ENCODE data around the gene FOXL1.
"Not testable (repeated sequence)": the region's sequence is repeated elsewhere in the genome, so short reads cannot be mapped to it uniquely, and the experiment has no call there.

FOXL1 gene

GRCh38 chr16:86580791-86581170 lies 2.4 kb downstream of the FOXL1 start:
- DNase-seq (ENCODE audit: low read depth in 3 of 3, low spot score in 1 of 3) = no peak

DNA sequence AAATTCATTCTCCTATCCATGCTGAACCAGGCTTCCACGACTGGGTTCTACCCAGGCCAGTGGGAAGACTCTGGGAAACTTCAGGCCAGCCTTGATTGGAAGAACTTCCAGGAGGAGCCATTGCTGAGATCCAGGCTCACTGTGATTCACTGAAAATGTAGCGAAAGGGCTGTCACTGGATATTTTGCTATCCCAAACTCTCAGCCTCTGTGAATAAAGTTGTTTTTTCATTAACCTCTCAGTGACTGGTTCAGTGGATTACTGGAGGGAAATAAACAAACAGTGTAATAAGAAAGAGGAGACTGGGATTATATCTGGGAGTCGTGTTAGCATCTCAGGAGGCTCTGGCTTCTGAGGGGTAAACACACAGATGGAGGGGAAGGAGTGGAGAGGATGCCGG lies 3.1 kb downstream of the FOXL1 start:
- no peak for DNase-seq (ENCODE audit: low read depth in 3 of 3, low spot score in 1 of 3)

DNA sequence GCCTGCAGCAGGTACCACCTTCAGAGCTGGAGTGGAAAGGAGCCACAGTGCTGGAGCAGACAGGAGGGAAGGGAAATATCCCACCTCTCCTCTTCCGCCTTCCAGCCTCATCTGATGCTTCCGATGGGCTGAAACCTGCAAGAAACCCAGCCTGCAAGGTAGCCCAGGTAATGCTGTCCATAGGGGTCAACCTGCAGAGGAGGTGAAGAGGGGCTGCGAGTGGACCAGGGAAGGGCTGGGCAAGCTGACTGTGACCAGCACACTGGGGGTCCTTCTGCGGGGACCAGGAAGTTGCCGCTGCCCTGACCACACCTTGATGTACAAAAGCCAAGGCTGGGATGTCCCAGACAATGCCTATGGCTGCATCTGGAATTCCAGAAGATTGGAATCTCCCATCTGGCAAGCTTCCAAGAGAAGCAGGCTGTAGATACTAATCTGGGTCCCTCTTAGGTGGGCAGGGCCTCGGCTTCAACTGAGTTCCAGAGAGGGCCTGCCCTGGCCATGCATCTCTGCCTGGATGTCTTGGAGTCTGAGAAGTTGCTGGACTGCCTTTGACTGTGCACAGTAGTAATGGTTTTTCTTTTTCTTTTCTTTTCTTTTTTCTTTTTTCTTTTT lies 5.8 kb downstream of the FOXL1 start:
- DNase-seq (ENCODE audit: low read depth in 3 of 3, low spot score in 1 of 3) = no peak

- DNase-seq (ENCODE audit: low read depth in 3 of 3, low spot score in 1 of 3) = no peak
Measured at GRCh38 chr16:86584726-86585721, 6.7 kb downstream of the FOXL1 start.

DNA sequence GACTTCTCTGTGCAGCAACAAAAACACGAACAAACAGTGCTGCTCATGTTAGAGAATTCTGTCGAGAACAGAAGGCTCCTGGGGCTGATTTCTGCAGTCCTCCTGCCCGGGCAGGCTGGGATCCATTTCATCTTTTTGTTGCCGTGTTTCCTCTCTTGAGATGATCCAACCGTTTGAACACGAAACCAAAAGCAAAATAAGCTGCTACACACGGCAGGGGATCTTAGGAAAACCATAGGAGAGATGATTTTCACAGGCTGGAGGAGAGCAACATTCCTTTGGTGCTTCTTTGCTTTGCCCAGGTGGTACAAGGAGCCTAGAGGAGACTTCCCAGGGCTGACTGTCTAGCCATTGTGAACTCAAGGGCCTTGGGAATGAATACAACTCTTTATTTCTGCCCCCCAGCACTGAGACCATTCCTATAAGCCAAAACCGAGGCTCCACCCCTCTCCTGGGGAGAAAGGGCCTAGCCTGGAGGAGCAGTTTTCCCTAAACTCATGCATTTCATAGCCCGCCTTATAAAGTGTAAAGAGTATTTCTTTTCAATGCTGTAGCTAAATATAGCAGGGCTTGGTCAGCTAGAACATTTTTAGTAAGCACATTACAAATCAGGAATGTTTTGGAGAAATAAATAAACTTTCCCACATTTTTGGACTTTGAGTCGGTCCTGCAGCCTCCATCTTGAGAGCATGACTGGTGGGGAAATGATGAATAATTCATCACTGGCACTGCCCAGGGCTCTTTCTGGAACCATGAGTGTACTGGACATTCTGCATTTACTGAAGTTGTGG lies 7.7 kb downstream of the FOXL1 start:
- no peak for DNase-seq (ENCODE audit: low read depth in 3 of 3, low spot score in 1 of 3)

DNA sequence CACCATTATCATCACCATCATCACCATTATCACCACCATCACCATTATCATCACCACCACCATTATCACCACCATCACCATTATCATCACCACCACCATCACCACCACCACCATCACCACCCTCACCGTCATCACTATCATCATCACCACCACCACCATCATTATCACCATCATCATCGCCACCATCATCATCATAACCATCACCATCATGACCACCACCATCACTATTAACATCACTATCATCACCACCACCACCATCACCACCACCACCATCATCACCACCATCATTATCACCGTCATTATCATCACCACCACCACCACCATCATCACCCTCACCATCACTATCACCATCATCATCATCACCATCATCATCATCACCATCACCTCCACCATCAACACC lies 9.1 kb downstream of the FOXL1 start:
- DNase-seq (ENCODE audit: low read depth in 3 of 3, low spot score in 1 of 3) = no peak

GRCh38 chr16:86587955-86588354 lies 9.6 kb downstream of the FOXL1 start:
- not testable (repeated sequence) for DNase-seq (ENCODE audit: low read depth in 3 of 3, low spot score in 1 of 3)

GRCh38 chr16:86590501-86591144 lies 12.3 kb downstream of the FOXL1 start:
- DNase-seq (ENCODE audit: low read depth in 3 of 3, low spot score in 1 of 3) = no peak

DNA sequence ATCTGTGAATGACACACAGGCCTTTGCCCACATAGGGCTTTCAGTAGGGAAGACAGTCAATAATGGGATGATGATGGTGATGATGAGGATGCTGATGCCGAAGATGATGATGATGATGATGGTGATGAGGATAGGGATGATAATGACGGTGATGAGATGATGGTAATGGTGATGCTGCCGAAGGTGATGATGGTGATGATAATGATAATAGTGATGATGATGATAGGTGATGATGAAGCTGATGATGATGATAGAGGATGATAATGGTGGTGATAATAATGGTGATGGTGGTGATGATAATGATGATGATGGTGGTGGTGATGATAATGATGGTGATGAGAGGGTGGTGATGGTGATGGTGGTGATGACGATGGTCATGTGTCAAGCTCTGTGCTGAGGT lies 12.9 kb downstream of the FOXL1 start:
- no peak for DNase-seq (ENCODE audit: low read depth in 3 of 3, low spot score in 1 of 3)

GRCh38 chr16:86593913-86594620 lies 15.7 kb downstream of the FOXL1 start:
- no peak for DNase-seq (ENCODE audit: low read depth in 3 of 3, low spot score in 1 of 3)

DNA sequence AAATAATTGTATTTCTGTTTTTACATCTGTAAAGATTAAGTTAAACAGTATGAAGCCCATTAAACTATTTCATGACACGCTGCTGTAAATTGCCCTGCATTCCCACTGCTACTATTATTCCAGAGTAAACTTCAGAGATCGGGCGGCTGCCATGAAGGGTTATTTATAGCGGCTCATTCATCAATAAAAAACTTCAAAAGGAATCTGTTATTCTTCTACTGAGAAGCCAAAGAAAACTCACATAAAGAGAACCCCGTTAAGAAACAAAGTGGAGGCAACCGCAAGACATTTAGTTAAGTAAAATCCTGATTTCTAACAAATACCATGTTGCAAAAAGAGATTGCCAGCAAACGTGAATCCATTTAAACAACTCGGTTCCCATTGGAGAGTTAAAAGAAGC lies 16.4 kb downstream of the FOXL1 start:
- no peak for DNase-seq (ENCODE audit: low read depth in 3 of 3, low spot score in 1 of 3)

DNA sequence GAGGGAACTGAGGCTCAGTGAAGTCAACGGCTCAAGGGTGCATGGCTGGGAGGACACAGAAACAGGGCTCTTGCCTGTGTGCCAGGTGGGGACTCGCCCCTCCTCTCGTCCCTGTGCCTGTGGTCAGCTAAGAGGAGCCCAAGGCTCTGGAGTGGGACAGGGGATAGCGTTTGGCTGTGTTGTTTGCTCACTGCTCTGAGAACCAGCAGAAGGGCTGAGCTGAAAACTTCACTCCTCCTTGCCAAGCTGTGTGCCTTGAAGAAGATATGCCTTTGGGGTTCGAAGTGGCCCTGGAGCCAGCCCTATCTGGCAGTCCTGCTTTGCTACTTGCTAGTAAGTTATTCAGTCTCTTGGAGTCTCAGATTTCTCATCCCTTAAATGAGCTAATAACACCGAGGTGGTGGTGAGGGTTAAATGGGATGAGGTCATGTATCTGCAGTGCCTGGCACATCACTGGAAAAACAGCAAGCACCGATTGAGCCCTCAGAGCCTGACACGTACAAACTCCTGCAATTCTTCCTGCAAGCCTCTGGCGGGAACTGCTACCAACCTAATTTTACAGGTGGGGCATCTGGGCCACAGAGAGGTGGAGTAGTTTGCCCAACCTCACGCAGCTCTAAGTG lies 17.7 kb downstream of the FOXL1 start:
- no peak for DNase-seq (ENCODE audit: low read depth in 3 of 3, low spot score in 1 of 3)

GRCh38 chr16:86597126-86597879 lies 19.0 kb downstream of the FOXL1 start:
- no peak for DNase-seq (ENCODE audit: low read depth in 3 of 3, low spot score in 1 of 3)

- DNase-seq (ENCODE audit: low read depth in 3 of 3, low spot score in 1 of 3) = no peak
Measured at GRCh38 chr16:86597880-86598606, 19.7 kb downstream of the FOXL1 start.

- no peak for DNase-seq (ENCODE audit: low read depth in 3 of 3, low spot score in 1 of 3)
Measured at GRCh38 chr16:86598607-86599565, 20.5 kb downstream of the FOXL1 start.

GRCh38 chr16:86601356-86601755 lies 23.0 kb downstream of the FOXL1 start:
- no peak for DNase-seq (ENCODE audit: low read depth in 3 of 3, low spot score in 1 of 3)

DNA sequence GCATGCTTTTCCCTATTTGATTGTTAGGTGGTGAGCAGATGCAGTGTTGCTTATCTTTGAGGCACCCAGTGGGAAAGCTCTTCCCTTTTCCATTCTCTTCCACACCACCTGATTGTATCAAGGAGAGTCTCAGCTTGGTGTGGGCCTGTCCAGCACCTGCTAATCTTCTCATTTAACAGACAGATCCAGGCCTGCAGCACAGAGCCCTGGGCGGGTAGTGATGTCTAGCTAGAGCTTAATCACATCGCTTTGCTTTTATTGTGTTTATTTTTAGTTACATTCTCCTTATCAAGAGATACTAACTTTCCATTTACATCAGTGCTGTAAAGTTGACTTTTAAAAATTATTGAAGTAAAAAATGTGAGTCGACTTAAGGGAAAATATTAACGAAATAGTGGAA lies 24.2 kb downstream of the FOXL1 start:
- no peak for DNase-seq (ENCODE audit: low read depth in 3 of 3, low spot score in 1 of 3)
